Subcutaneous adipose tissue (tissue), 4 donors: Measurements from ENCODE around the gene ATXN1. TPM values are rescaled to one million over a fixed set of nuclear protein-coding genes. Genes with fewer than 3 reads are reported as not detected.

ENCODE experiments used
- total RNA-seq, 4 donors: library from RNA; depleted of rRNA; stranded (reverse); fragments of >200 nt; gene quantifications; one replicate each; pipeline ENCODE4 v1.1.0, GENCODE V29; 2016
- TF ChIP-seq, protein P1 (sequence below): fragments of 450-650 bp; IDR thresholded peaks from one replicate; pipeline ENCODE4 v1.5.1; 2016; ENCODE audit warnings: low read depth, mild to moderate bottlenecking, control low read depth, antibody characterized with exemption, moderate library complexity

Gene ATXN1
- total RNA-seq, 4 donors from 2014 or later = 27.1 to 35.6 (median 35.1) TPM

GRCh38 chr6:16654701-16655100 is 106.6 kb downstream of the ATXN1 start:
- TF ChIP-seq, protein P1, sequence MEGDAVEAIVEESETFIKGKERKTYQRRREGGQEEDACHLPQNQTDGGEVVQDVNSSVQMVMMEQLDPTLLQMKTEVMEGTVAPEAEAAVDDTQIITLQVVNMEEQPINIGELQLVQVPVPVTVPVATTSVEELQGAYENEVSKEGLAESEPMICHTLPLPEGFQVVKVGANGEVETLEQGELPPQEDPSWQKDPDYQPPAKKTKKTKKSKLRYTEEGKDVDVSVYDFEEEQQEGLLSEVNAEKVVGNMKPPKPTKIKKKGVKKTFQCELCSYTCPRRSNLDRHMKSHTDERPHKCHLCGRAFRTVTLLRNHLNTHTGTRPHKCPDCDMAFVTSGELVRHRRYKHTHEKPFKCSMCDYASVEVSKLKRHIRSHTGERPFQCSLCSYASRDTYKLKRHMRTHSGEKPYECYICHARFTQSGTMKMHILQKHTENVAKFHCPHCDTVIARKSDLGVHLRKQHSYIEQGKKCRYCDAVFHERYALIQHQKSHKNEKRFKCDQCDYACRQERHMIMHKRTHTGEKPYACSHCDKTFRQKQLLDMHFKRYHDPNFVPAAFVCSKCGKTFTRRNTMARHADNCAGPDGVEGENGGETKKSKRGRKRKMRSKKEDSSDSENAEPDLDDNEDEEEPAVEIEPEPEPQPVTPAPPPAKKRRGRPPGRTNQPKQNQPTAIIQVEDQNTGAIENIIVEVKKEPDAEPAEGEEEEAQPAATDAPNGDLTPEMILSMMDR = no peak

GRCh38 chr6:16653226-16653625 is 108.0 kb downstream of the ATXN1 start:
- TF ChIP-seq, protein P1 = no peak

GRCh38 chr6:16651871-16652270 is 109.4 kb downstream of the ATXN1 start:
- TF ChIP-seq, protein P1 = no peak

DNA sequence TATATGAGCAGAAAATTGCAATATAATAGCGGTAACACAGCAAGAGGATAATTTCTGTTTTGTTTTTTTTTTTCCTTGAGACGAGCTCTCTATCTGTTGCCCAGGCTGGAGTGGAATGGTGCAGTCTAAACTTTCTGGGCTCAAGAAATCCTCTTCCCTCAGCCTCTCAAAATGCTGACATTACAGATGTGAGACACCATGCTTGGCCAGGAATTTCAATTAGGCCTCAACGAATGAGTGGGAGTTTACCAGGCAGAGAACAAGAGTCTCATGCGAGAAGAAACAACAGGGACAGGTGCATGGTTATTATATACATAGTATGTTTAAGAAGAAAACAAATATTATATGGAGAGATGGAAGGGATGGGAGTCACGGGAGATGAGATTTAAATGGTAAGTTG is 111.4 kb downstream of the ATXN1 start:
- TF ChIP-seq, protein P1 = no peak

- TF ChIP-seq, protein P1 = no peak
Measured at GRCh38 chr6:16649241-16649640, 112.0 kb downstream of the ATXN1 start.

- TF ChIP-seq, protein P1 = no peak
Measured at GRCh38 chr6:16648003-16648402, 113.3 kb downstream of the ATXN1 start.

DNA sequence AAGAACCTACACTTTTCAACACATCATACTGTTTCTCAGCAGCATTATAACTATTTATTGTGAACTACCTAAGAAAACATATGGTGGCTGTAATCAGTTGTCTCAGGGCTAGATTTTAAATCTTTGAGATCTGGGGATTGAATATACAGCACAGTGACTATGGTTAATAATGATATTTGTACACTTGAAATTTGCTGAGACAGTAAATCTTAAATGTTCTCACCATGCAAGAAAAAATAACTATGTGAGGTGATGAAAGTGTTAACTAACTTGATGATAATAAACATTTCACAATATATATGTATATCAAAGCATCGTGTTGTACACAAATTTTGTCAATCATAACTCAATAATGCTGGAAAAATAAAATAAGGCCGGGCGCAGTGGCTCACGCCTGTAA is 113.8 kb downstream of the ATXN1 start:
- TF ChIP-seq, protein P1 = no peak
